Measurements from ENCODE around the gene ASB13.

ASB13 gene

GRCh38 chr10:5631936-5632335, 34.5 kb downstream of the ASB13 start:
- no peak for DNase-seq (ENCODE audit: insufficient read length, low spot score)
- TF ChIP-seq TAF1 (IDR thresholded peaks at IDR 0.05; ENCODE audit: low read depth, low read length) = no peak
- TF ChIP-seq POLR2A (IDR thresholded peaks at IDR 0.05; ENCODE audit: low read depth, low read length) = no peak
- TF ChIP-seq SPI1 (IDR thresholded peaks at IDR 0.05; ENCODE audit: low read depth, low read length) = no peak
- TF ChIP-seq PAX5 (IDR thresholded peaks at IDR 0.05; ENCODE audit: insufficient read depth, low read length, severe bottlenecking) = no peak
- TF ChIP-seq POU2F2 (IDR thresholded peaks at IDR 0.05; ENCODE audit: low read depth, low read length) = no peak
- no peak for FAIRE-seq

- TF ChIP-seq PAX5 (IDR thresholded peaks at IDR 0.05; ENCODE audit: insufficient read depth, low read length, severe bottlenecking) (no peak), POLR2AphosphoS5 (IDR thresholded peaks at IDR 0.05; ENCODE audit: low read depth, low read length) (no peak), POU2F2 (IDR thresholded peaks at IDR 0.05; ENCODE audit: low read depth, low read length) (no peak), SPI1 (IDR thresholded peaks at IDR 0.05; ENCODE audit: low read depth, low read length) (no peak), POLR2A (IDR thresholded peaks at IDR 0.05; ENCODE audit: low read depth, low read length) (no peak), TAF1 (IDR thresholded peaks at IDR 0.05; ENCODE audit: low read depth, low read length) (no peak)
- DNase-seq (ENCODE audit: insufficient read length, low spot score) (no peak), FAIRE-seq (no peak)
These were observed 36.3 kb downstream of the ASB13 start for GRCh38 chr10:5630112-5630436.

- TF ChIP-seq POU2F2 (IDR thresholded peaks at IDR 0.05; ENCODE audit: low read depth, low read length) = no peak
- TF ChIP-seq PAX5 (IDR thresholded peaks at IDR 0.05; ENCODE audit: insufficient read depth, low read length, severe bottlenecking) = no peak
- no peak for TF ChIP-seq POLR2AphosphoS5 (IDR thresholded peaks at IDR 0.05; ENCODE audit: low read depth, low read length)
- TF ChIP-seq SPI1 (IDR thresholded peaks at IDR 0.05; ENCODE audit: low read depth, low read length) = no peak
- TF ChIP-seq TAF1 (IDR thresholded peaks at IDR 0.05; ENCODE audit: low read depth, low read length) = no peak
- FAIRE-seq = peak; percentile 94
- peak; percentile 50 for DNase-seq (ENCODE audit: insufficient read length, low spot score)
These were observed 36.9 kb downstream of the ASB13 start for GRCh38 chr10:5629303-5630111.

GRCh38 chr10:5628451-5629302, 37.7 kb downstream of the ASB13 start:
- peak; percentile 5 for FAIRE-seq
- no peak for DNase-seq (ENCODE audit: insufficient read length, low spot score)
- TF ChIP-seq SPI1 (IDR thresholded peaks at IDR 0.05; ENCODE audit: low read depth, low read length) (0 out of 2 replicates have a peak, but pooled peaks have one; percentile 27), POU2F2 (IDR thresholded peaks at IDR 0.05; ENCODE audit: low read depth, low read length) (no peak), PAX5 (IDR thresholded peaks at IDR 0.05; ENCODE audit: insufficient read depth, low read length, severe bottlenecking) (no peak)

- TF ChIP-seq POLR2AphosphoS5 (IDR thresholded peaks at IDR 0.05; ENCODE audit: low read depth, low read length) (no peak), POLR2A (IDR thresholded peaks at IDR 0.05; ENCODE audit: low read depth, low read length) (no peak), TAF1 (IDR thresholded peaks at IDR 0.05; ENCODE audit: low read depth, low read length) (no peak), SPI1 (IDR thresholded peaks at IDR 0.05; ENCODE audit: low read depth, low read length) (no peak), POU2F2 (IDR thresholded peaks at IDR 0.05; ENCODE audit: low read depth, low read length) (no peak), PAX5 (IDR thresholded peaks at IDR 0.05; ENCODE audit: insufficient read depth, low read length, severe bottlenecking) (no peak)
- DNase-seq (ENCODE audit: insufficient read length, low spot score) (no peak), FAIRE-seq (no peak)
These were observed 38.8 kb downstream of the ASB13 start for GRCh38 chr10:5627486-5628044.

GRCh38 chr10:5625992-5626777, 40.2 kb downstream of the ASB13 start:
- no peak for FAIRE-seq
- no peak for DNase-seq (ENCODE audit: insufficient read length, low spot score)
- TF ChIP-seq POLR2AphosphoS5 (IDR thresholded peaks at IDR 0.05; ENCODE audit: low read depth, low read length) (no peak), TAF1 (IDR thresholded peaks at IDR 0.05; ENCODE audit: low read depth, low read length) (no peak), PAX5 (IDR thresholded peaks at IDR 0.05; ENCODE audit: insufficient read depth, low read length, severe bottlenecking) (no peak), POLR2A (IDR thresholded peaks at IDR 0.05; ENCODE audit: low read depth, low read length) (no peak), SPI1 (IDR thresholded peaks at IDR 0.05; ENCODE audit: low read depth, low read length) (no peak), POU2F2 (IDR thresholded peaks at IDR 0.05; ENCODE audit: low read depth, low read length) (no peak)

- TF ChIP-seq TAF1 (IDR thresholded peaks at IDR 0.05; ENCODE audit: low read depth, low read length) (no peak), POLR2AphosphoS5 (IDR thresholded peaks at IDR 0.05; ENCODE audit: low read depth, low read length) (no peak), PAX5 (IDR thresholded peaks at IDR 0.05; ENCODE audit: insufficient read depth, low read length, severe bottlenecking) (no peak)
- FAIRE-seq = no peak
- no peak for DNase-seq (ENCODE audit: insufficient read length, low spot score)
These were observed 41.7 kb downstream of the ASB13 start for GRCh38 chr10:5624701-5625100.

GRCh38 chr10:5623081-5623748, 43.2 kb downstream of the ASB13 start:
- peak; percentile 99 for FAIRE-seq
- TF ChIP-seq PAX5 (IDR thresholded peaks at IDR 0.05; ENCODE audit: insufficient read depth, low read length, severe bottlenecking) = no peak
- no peak for TF ChIP-seq POLR2A (IDR thresholded peaks at IDR 0.05; ENCODE audit: low read depth, low read length)
- TF ChIP-seq POU2F2 (IDR thresholded peaks at IDR 0.05; ENCODE audit: low read depth, low read length) = no peak; the same call in 1 of the 2 replicates
- TF ChIP-seq SPI1 (IDR thresholded peaks at IDR 0.05; ENCODE audit: low read depth, low read length) = no peak
- no peak for TF ChIP-seq TAF1 (IDR thresholded peaks at IDR 0.05; ENCODE audit: low read depth, low read length)
- TF ChIP-seq POLR2AphosphoS5 (IDR thresholded peaks at IDR 0.05; ENCODE audit: low read depth, low read length) = no peak

More at GRCh38 chr10:5623081-5623748, 43.2 kb downstream of the ASB13 start:
- DNase-seq (ENCODE audit: insufficient read length, low spot score) = peak; percentile 88

Data from GM12891 (cell line).